Endothelial cell of umbilical vein (primary cell): ENCODE results near the gene SLC30A10. TPM values are rescaled to one million over a fixed set of nuclear protein-coding genes. Genes with fewer than 3 reads are reported as not detected.

Experiments
- BruUV-seq: library from RNA; stranded (reverse); fragments of 400-500 nt; replicated peaks from 2 replicates; lab custom pipeline; 2021; lab: Mats Ljungman, UMichigan
- CTCF ChIA-PET: fragments of 300-600, 350-600 bp; sonication (Branson Sonifier 250); formaldehyde crosslinking; loops from one replicate; lab custom pipeline; 2021; ENCODE audit warnings: antibody characterized with exemption, inconsistent platforms; lab: Charles Lee
- POLR2A ChIA-PET: fragments of 300-600, 350-600 bp; sonication (Branson Sonifier 250); formaldehyde crosslinking; loops from one replicate; lab custom pipeline; 2021; ENCODE audit warnings: antibody characterized with exemption, inconsistent platforms; lab: Charles Lee
- DNase-seq: peaks from one replicate; pipeline ENCODE4 v3.0.0-alpha.2; 2011; ENCODE audit warnings: low read depth, low spot score
- FAIRE-seq: peaks from 2 replicates; lab custom pipeline; 2011; peaks lifted over from hg19 to GRCh38; lab: Jason Lieb, UNC
- H2AFZ ChIP-seq: 2 replicates; pipeline ENCODE4 v1.6.0; 2012; ENCODE audit warnings: low read depth, low read length, control low read depth, inconsistent platforms
- H3K27ac ChIP-seq: 2 replicates; pipeline ENCODE4 v1.5.1; 2011; ENCODE audit warnings: low read depth, mild to moderate bottlenecking, control low read depth, low read length, moderate library complexity; ENCODE audit not compliant: insufficient read depth
- H3K27me3 ChIP-seq, 2 experiments: 2 replicates each; pipeline versions ENCODE4 v1.6.0 to v1.6.1; 2011; ENCODE audit warnings: low read length in 2 of 2, mixed read lengths in 1 of 2; ENCODE audit not compliant: control insufficient read depth in 2 of 2, insufficient read depth in 2 of 2
- H3K36me3 ChIP-seq, 2 experiments: 2 replicates in 1 of 2; 3 replicates in 1 of 2; pipeline ENCODE4 v1.5.1; 2011; ENCODE audit warnings: low read length in 2 of 2, mild to moderate bottlenecking in 1 of 2, moderate library complexity in 1 of 2; ENCODE audit not compliant: control insufficient read depth in 2 of 2, insufficient read depth in 2 of 2; ENCODE audit errors: extremely low read depth in 1 of 2
- H3K4me1 ChIP-seq: 3 replicates; pipeline ENCODE4 v1.5.1; 2011; ENCODE audit warnings: mild to moderate bottlenecking, low read length; ENCODE audit not compliant: control insufficient read depth, insufficient read depth; ENCODE audit errors: extremely low read depth
- H3K4me2 ChIP-seq: 2 replicates; pipeline ENCODE4 v1.6.1; 2011; ENCODE audit warnings: low read length, control low read depth, mixed read lengths; ENCODE audit not compliant: insufficient read depth
- H3K4me3 ChIP-seq, 3 experiments: fragments of 200-600 bp in 1 of 3; sonication (generic), shearing (Covaris generic) in 1 of 3; replicated peaks in 1 of 3; 2 replicates each; pipeline ENCODE4 v1.5.1; 2011 to 2016; ENCODE audit warnings: control low read depth in 3 of 3, low read length in 3 of 3, mild to moderate bottlenecking in 2 of 3, inconsistent platforms in 1 of 3, low read depth in 1 of 3, moderate library complexity in 1 of 3; ENCODE audit not compliant: insufficient read depth in 1 of 3
- H3K79me2 ChIP-seq: 2 replicates; pipeline ENCODE4 v1.6.0; 2012; ENCODE audit warnings: low read length, inconsistent platforms; ENCODE audit not compliant: control insufficient read depth, insufficient read depth
- H3K9ac ChIP-seq: replicated peaks from 2 replicates; pipeline ENCODE3; 2011; ENCODE audit warnings: low read length, control low read depth; ENCODE audit not compliant: insufficient read depth; ENCODE audit errors: extremely low read depth
- H3K9me1 ChIP-seq: replicated peaks from 3 replicates; pipeline ENCODE4 v1.6.0; 2011; ENCODE audit warnings: mild to moderate bottlenecking, low read length; ENCODE audit not compliant: control insufficient read depth, insufficient read depth; ENCODE audit errors: extremely low read depth
- H3K9me3 ChIP-seq: replicated peaks from 2 replicates; pipeline ENCODE4 v1.5.1; 2012; ENCODE audit warnings: low read length, inconsistent platforms; ENCODE audit not compliant: control insufficient read depth, insufficient read depth
- H4K20me1 ChIP-seq: replicated peaks from 2 replicates; pipeline ENCODE3; 2011; ENCODE audit warnings: mild to moderate bottlenecking, low read length; ENCODE audit not compliant: control insufficient read depth, insufficient read depth; ENCODE audit errors: extremely low read depth
- CTCF ChIP-seq, 2 donors: IDR thresholded peaks; 1 replicate in 1 of 2; 2 replicates in 1 of 2; pipeline ENCODE4 v1.5.1; 2011; ENCODE audit warnings: low read length in 2 of 2, mild to moderate bottlenecking in 2 of 2, moderate library complexity in 2 of 2, control low read depth in 1 of 2, inconsistent platforms in 1 of 2, low read depth in 1 of 2; ENCODE audit not compliant: insufficient read depth in 1 of 2; ENCODE audit errors: extremely low read depth in 1 of 2
- EZH2 ChIP-seq: IDR thresholded peaks from 2 replicates; pipeline ENCODE4 v1.6.1; 2012; ENCODE audit warnings: borderline replicate concordance, low read depth, mild to moderate bottlenecking, moderate library complexity, low read length, inconsistent platforms; ENCODE audit not compliant: severe bottlenecking
- FOS ChIP-seq: IDR thresholded peaks from 2 replicates; pipeline ENCODE4 v1.6.1; 2011; ENCODE audit warnings: mild to moderate bottlenecking, low read length, moderate library complexity, borderline replicate concordance; ENCODE audit not compliant: insufficient read depth
- GATA2 ChIP-seq: IDR thresholded peaks from 2 replicates; pipeline ENCODE4 v1.7.0; 2011; ENCODE audit warnings: low read depth, mild to moderate bottlenecking, moderate library complexity, mixed read lengths, low read length; ENCODE audit not compliant: insufficient read length, insufficient read depth
- JUN ChIP-seq: IDR thresholded peaks from 2 replicates; pipeline ENCODE4 v1.6.1; 2011; ENCODE audit warnings: borderline replicate concordance, low read depth; ENCODE audit not compliant: insufficient read length, insufficient read depth
- MAX ChIP-seq: IDR thresholded peaks from 2 replicates; pipeline ENCODE4 v1.6.1; 2011; ENCODE audit not compliant: insufficient read depth, insufficient read length
- MYC ChIP-seq: IDR thresholded peaks from one replicate; pipeline ENCODE4 v1.6.1; 2011; ENCODE audit warnings: mild to moderate bottlenecking, low read depth, low read length
- POLR2A ChIP-seq: IDR thresholded peaks from 2 replicates; pipeline ENCODE4 v1.6.1; 2012; ENCODE audit warnings: low read depth, mild to moderate bottlenecking, control low read depth, low read length
- POLR2AphosphoS5 ChIP-seq: IDR thresholded peaks from 2 replicates; pipeline ENCODE4 v1.6.1; 2012; ENCODE audit warnings: low read depth, mild to moderate bottlenecking, control low read depth, low read length, moderate library complexity; ENCODE audit not compliant: insufficient read depth
- dilution Hi-C: fragments of 300-500 bp; cut with MboI; formaldehyde crosslinking; loops from one replicate; pipeline ENCODE4 v1.15.0; 2019; ENCODE audit warnings: low sequenced_read_pairs; ENCODE audit not compliant: extremely low pct_ligation_motif_present
- intact Hi-C: fragments of 100-400 bp; cut with micrococcal nuclease; formaldehyde crosslinking; loops from one replicate; pipeline ENCODE4 v1.10.0; 2022
- polyA plus RNA-seq, 4 experiments: library from polyadenylated mRNA; depleted of rRNA in 3 of 4; stranded (reverse) in 3 of 4; unstranded in 1 of 4; fragments of >200 nt; gene quantifications; 2 replicates each; pipeline versions ENCODE4 v1.2.1 to v1.2.3, GENCODE V29; 2011 to 2012; ENCODE audit warnings: missing spikeins in 1 of 4
- total RNA-seq: library from RNA; stranded (reverse); gene quantifications from 2 replicates; pipeline ENCODE4 v1.2.3, GENCODE V29; 2021

SLC30A10 gene
- total and polyA plus RNA-seq, 2 donors (not counting 3 experiments of a cell fraction or from before 2014, with no cell fraction given) = not detected

GRCh38 chr1:219928791-219929118 is 398 bp upstream of the SLC30A10 start:
- no TSS peak for BruUV-seq
- dilution Hi-C loops (no loop called here), intact Hi-C loops (no loop called here)
- Histone ChIP-seq H3K79me2 (no peaks in the 10 kb centered on the region), H3K9me3 (no peaks in the 10 kb centered on the region), H3K4me3 (peak overlapping the region in 1 of 3 experiments; percentile 29), H3K9me1 (no peaks in the 10 kb centered on the region), H4K20me1 (no peaks in the 10 kb centered on the region), H3K36me3 (no peaks in the 10 kb centered on the region), H3K27ac (no peak overlapping the region), H2AFZ (peak overlapping the region; percentile 92), H3K4me2 (peak overlapping the region; percentile 11), H3K4me1 (peaks cover 8% of the 10 kb centered on the region), H3K9ac (no peak overlapping the region), H3K27me3 (peaks cover 10 to 26% of the 10 kb centered on the region in 2 experiments)
- POLR2A ChIA-PET = no interaction called here
- FAIRE-seq (no peak), DNase-seq (no peak)
- CTCF ChIA-PET = no interaction called here
- TF ChIP-seq FOS (no peak), MYC (no peak), MAX (no peak), CTCF (IDR thresholded peaks at IDR 0.05; ENCODE audit: extremely low read depth in 1 of 2, insufficient read depth in 1 of 2, low read depth in 1 of 2, low read length in 2 of 2) (no peak), POLR2AphosphoS5 (no peak), EZH2 (no peak), POLR2A (no peak), JUN (no peak), GATA2 (no peak)
